Astrocyte (in vitro differentiated cells and primary cell): ENCODE measurements around the gene RNF212B. TPM values are rescaled to one million over a fixed set of nuclear protein-coding genes. Genes with fewer than 3 reads are reported as not detected.
A peak's percentile ranks its signal among the peaks of the same experiment; 100 is the strongest.

Experiments used
- DNase-seq: peaks from one replicate; pipeline ENCODE4 v3.0.0-alpha.2; 2010; ENCODE audit warnings: low read depth
- FAIRE-seq: peaks from 2 replicates; lab custom pipeline; 2011; peaks lifted over from hg19 to GRCh38; lab: Jason Lieb, UNC
- H2AFZ ChIP-seq: 2 replicates; pipeline ENCODE4 v1.6.0; 2012; ENCODE audit warnings: low read depth, low read length, inconsistent platforms
- H3K27ac ChIP-seq: 2 replicates; pipeline ENCODE4 v1.5.1; 2011; ENCODE audit warnings: low read depth, low read length, inconsistent platforms
- H3K27me3 ChIP-seq: 2 replicates; pipeline ENCODE4 v1.6.0; 2011; ENCODE audit warnings: low read length, inconsistent platforms; ENCODE audit not compliant: insufficient read depth
- H3K36me3 ChIP-seq: 2 replicates; pipeline ENCODE4 v1.5.1; 2011; ENCODE audit warnings: low read length, inconsistent platforms; ENCODE audit not compliant: insufficient read depth
- H3K4me1 ChIP-seq: 2 replicates; pipeline ENCODE4 v1.5.1; 2011; ENCODE audit warnings: low read length, inconsistent platforms; ENCODE audit not compliant: insufficient read depth
- H3K4me2 ChIP-seq: 2 replicates; pipeline ENCODE4 v1.6.0; 2012; ENCODE audit warnings: low read length, inconsistent platforms
- H3K4me3 ChIP-seq: 2 replicates; pipeline ENCODE4 v1.5.1; 2011; ENCODE audit warnings: low read depth, mild to moderate bottlenecking, low read length, inconsistent platforms; ENCODE audit not compliant: insufficient read depth
- H3K79me2 ChIP-seq: 2 replicates; pipeline ENCODE4 v1.6.0; 2012; ENCODE audit warnings: mild to moderate bottlenecking, low read length, inconsistent platforms; ENCODE audit not compliant: insufficient read depth
- H3K9ac ChIP-seq: 2 replicates; pipeline ENCODE4 v1.6.0; 2012; ENCODE audit warnings: mild to moderate bottlenecking, low read length, inconsistent platforms
- H3K9me3 ChIP-seq: 2 replicates; pipeline ENCODE4 v1.5.1; 2012; ENCODE audit warnings: low read depth, mild to moderate bottlenecking, low read length, inconsistent platforms; ENCODE audit not compliant: insufficient read depth
- H4K20me1 ChIP-seq: 2 replicates; pipeline ENCODE4 v1.6.0; 2012; ENCODE audit warnings: low read length, inconsistent platforms; ENCODE audit not compliant: insufficient read depth
- H3K27ac Mint-ChIP-seq: one replicate; pipeline ENCODE4 v1.8.0; 2021; ENCODE audit warnings: mild to moderate bottlenecking, mixed read lengths; ENCODE audit not compliant: unreplicated experiment
- H3K27me3 Mint-ChIP-seq: one replicate; pipeline ENCODE4 v1.8.0; 2021; ENCODE audit warnings: low read depth, mixed read lengths; ENCODE audit not compliant: unreplicated experiment
- H3K36me3 Mint-ChIP-seq: one replicate; pipeline ENCODE4 v1.8.0; 2021; ENCODE audit warnings: low read depth, mixed read lengths; ENCODE audit not compliant: unreplicated experiment
- H3K4me1 Mint-ChIP-seq: one replicate; pipeline ENCODE4 v1.8.0; 2021; ENCODE audit warnings: low read depth, mixed read lengths; ENCODE audit not compliant: unreplicated experiment
- H3K4me3 Mint-ChIP-seq: one replicate; pipeline ENCODE4 v1.8.0; 2021; ENCODE audit warnings: mild to moderate bottlenecking, moderate library complexity, mixed read lengths; ENCODE audit not compliant: unreplicated experiment
- H3K9me3 Mint-ChIP-seq: one replicate; pipeline ENCODE4 v1.8.0; 2021; ENCODE audit warnings: mild to moderate bottlenecking, mixed read lengths; ENCODE audit not compliant: unreplicated experiment
- EZH2 ChIP-seq: IDR thresholded peaks from 2 replicates; pipeline ENCODE4 v1.6.1; 2012; ENCODE audit warnings: mild to moderate bottlenecking, low read length, inconsistent platforms; ENCODE audit not compliant: insufficient read depth
- total RNA-seq: library from RNA; stranded (reverse); gene quantifications from 2 replicates; pipeline ENCODE4 v1.2.1, GENCODE V29; 2021
- TF ChIP-seq, protein P1 (sequence below): IDR thresholded peaks from 2 replicates; pipeline ENCODE4 v1.5.1; 2011; ENCODE audit warnings: low read depth, mild to moderate bottlenecking, inconsistent platforms, low read length, moderate library complexity; ENCODE audit not compliant: insufficient read depth

RNF212B gene
- total RNA-seq, 1 donor from 2014 or later, result not detected

DNA sequence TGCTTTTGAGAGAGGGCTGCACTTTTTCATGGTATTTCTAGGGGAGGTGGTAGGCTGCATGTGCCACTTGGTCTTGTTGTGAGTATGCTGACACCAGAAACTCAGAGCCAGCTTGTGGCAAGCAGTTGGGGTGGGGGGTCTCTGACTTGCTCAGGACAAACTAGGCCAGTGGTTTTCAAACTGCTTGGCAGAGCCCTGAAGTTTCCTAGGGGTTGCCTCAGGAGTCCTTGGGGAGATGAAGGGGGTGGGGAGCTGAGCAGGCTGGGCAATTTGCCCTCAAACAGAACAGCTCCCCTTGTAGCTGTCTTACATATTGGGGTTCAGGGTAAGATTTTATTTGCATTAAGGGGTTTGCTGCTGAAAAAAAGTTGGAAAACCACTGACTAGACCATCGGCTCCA lies 72.8 kb downstream of the RNF212B start:
- peaks cover 16% of the 10 kb centered on the region for H3K36me3 Mint-ChIP-seq
- H3K27me3 ChIP-seq, result no peaks in the 10 kb centered on the region
- DNase-seq (no peak), FAIRE-seq (no peak)
- no peak overlapping the region for H3K4me2 ChIP-seq
- H3K4me1 Mint-ChIP-seq, result peaks cover 23% of the 10 kb centered on the region
- peaks cover 73% of the 10 kb centered on the region for H3K79me2 ChIP-seq
- no peaks in the 10 kb centered on the region for H3K9me3 ChIP-seq
- peaks cover 22% of the 10 kb centered on the region for H3K4me1 ChIP-seq
- H3K9me3 Mint-ChIP-seq, result no peaks in the 10 kb centered on the region
- H3K36me3 ChIP-seq, result peaks cover 24% of the 10 kb centered on the region
- TF ChIP-seq, protein P1, sequence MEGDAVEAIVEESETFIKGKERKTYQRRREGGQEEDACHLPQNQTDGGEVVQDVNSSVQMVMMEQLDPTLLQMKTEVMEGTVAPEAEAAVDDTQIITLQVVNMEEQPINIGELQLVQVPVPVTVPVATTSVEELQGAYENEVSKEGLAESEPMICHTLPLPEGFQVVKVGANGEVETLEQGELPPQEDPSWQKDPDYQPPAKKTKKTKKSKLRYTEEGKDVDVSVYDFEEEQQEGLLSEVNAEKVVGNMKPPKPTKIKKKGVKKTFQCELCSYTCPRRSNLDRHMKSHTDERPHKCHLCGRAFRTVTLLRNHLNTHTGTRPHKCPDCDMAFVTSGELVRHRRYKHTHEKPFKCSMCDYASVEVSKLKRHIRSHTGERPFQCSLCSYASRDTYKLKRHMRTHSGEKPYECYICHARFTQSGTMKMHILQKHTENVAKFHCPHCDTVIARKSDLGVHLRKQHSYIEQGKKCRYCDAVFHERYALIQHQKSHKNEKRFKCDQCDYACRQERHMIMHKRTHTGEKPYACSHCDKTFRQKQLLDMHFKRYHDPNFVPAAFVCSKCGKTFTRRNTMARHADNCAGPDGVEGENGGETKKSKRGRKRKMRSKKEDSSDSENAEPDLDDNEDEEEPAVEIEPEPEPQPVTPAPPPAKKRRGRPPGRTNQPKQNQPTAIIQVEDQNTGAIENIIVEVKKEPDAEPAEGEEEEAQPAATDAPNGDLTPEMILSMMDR, result no peak
- TF ChIP-seq EZH2, result no peak
- peaks cover 41% of the 10 kb centered on the region for H4K20me1 ChIP-seq
- no peak overlapping the region for H3K4me3 ChIP-seq
- no peak overlapping the region for H2AFZ ChIP-seq
- no peak overlapping the region for H3K27ac Mint-ChIP-seq
- no peak overlapping the region for H3K27ac ChIP-seq
- H3K4me3 Mint-ChIP-seq, result no peak overlapping the region
- H3K9ac ChIP-seq, result no peak overlapping the region
- H3K27me3 Mint-ChIP-seq, result no peaks in the 10 kb centered on the region

DNA sequence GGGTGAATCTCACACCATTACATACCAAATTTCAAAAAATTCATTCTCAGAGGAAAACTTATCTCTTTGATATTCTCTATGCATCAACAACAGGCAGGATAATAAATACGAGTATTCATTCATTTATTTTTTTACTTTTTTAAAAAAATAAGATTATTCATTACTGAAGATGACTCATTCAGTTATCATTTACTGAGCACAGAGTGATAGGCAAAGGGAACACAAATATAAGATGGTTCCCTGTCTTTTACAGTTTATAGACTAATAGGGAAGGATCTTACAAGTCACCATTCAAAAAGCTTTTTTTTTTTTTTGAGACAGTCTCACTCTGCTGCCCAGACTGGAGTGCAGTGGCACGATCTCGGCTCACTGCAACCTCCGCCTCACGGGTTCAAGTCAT lies 78.6 kb downstream of the RNF212B start:
- Histone ChIP-seq H3K27me3 (no peaks in the 10 kb centered on the region), H3K4me1 (peaks cover 7% of the 10 kb centered on the region), H3K9me3 (no peaks in the 10 kb centered on the region), H2AFZ (no peak overlapping the region), H3K4me3 (no peak overlapping the region), H3K4me2 (no peak overlapping the region), H3K27ac (no peak overlapping the region), H4K20me1 (peaks cover 8% of the 10 kb centered on the region), H3K36me3 (peaks cover 16% of the 10 kb centered on the region), H3K79me2 (peaks cover 31% of the 10 kb centered on the region), H3K9ac (no peak overlapping the region)
- FAIRE-seq (no peak), DNase-seq (no peak)
- Mint-ChIP-seq H3K9me3 (no peaks in the 10 kb centered on the region), H3K27me3 (no peaks in the 10 kb centered on the region), H3K36me3 (peaks cover 8% of the 10 kb centered on the region), H3K4me3 (no peak overlapping the region), H3K4me1 (no peaks in the 10 kb centered on the region), H3K27ac (no peak overlapping the region)
- TF ChIP-seq, protein P1, result no peak
- TF ChIP-seq EZH2, result no peak

DNA sequence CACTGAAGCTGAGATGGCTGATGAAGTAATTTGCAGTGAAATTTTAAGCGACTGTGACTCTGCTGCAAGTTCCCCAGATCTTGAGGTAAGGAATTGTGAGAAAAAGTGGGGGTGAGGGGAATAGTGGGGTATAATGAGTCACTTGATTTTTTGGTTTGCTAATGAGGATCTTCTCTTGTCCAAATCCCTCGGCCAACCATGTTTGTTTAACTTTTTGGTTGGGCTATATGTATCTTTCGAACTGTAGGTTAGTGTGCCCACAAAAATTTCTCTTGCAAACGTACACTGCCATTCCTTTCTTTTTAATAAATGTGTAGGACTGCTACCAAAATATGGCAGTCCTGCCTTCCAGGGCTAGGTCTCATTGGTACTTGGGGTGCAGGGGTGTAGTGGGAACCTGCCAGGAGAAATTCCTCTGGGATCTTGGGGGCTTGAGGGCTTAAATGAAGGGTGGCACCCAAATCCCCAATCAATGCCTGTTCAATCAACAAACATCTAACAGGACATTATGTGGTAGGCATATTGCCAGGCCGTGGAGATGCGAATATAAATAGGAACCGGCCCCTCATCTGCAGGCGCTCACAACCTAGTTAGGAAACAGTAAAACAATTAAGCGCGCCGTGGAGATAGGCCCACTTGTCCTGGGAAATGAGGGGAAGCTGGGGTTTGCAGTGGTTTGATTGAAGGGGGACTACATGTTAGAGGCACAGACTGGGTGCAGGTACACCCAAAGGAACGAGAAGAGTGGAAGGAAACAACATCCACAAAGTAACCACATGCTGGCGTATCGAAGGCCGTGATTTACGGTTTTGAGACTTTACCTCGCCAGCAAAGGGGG lies 82.2 kb downstream of the RNF212B start:
- H3K4me3 ChIP-seq, result peak overlapping the region; percentile 58
- Mint-ChIP-seq H3K27ac (peak overlapping the region; percentile 93), H3K36me3 (peaks cover 10% of the 10 kb centered on the region), H3K27me3 (no peaks in the 10 kb centered on the region), H3K4me3 (peak overlapping the region; percentile 81), H3K4me1 (peaks cover 11% of the 10 kb centered on the region), H3K9me3 (no peaks in the 10 kb centered on the region)
- no peaks in the 10 kb centered on the region for H3K9me3 ChIP-seq
- peaks cover 29% of the 10 kb centered on the region for H3K36me3 ChIP-seq
- peak overlapping the region; percentile 85 for H3K4me2 ChIP-seq
- peak overlapping the region; percentile 71 for H3K9ac ChIP-seq
- H3K4me1 ChIP-seq, result peaks cover 14% of the 10 kb centered on the region
- FAIRE-seq (no peak), DNase-seq (no peak)
- H3K27me3 ChIP-seq, result no peaks in the 10 kb centered on the region
- H4K20me1 ChIP-seq, result peaks cover 26% of the 10 kb centered on the region
- TF ChIP-seq EZH2, result no peak
- TF ChIP-seq, protein P1, result no peak
- peak overlapping the region; percentile 89 for H2AFZ ChIP-seq
- peaks cover 41% of the 10 kb centered on the region for H3K79me2 ChIP-seq
- peak overlapping the region; percentile 91 for H3K27ac ChIP-seq
